HepG2 (cell line): Measurements from ENCODE around the gene TEDC1. TPM values are rescaled to one million over a fixed set of nuclear protein-coding genes. Genes with fewer than 3 reads are reported as not detected.

Source experiments
- ATAC-seq: fragments of 200-7000 bp; cut with Tn5 transposase; 3 replicates; pipeline ENCODE4 v1.9.1; 2020; ENCODE audit warnings: mild to moderate bottlenecking, moderate library complexity
- BruUV-seq: library from RNA; stranded (reverse); fragments of 400-500 nt; replicated peaks from 2 replicates; lab custom pipeline; 2021; lab: Mats Ljungman, UMichigan
- CTCF ChIA-PET: fragments of 300-600 bp; formaldehyde crosslinking; extraction: SDS; loops from one replicate; lab custom pipeline; 2021; ENCODE audit warnings: low total read pairs, inconsistent platforms, low intra/inter-chr PET ratio; lab: Yijun Ruan, JAX
- POLR2A ChIA-PET: fragments of 350-600 bp; sonication (Branson Sonifier 250); formaldehyde crosslinking; loops from one replicate; lab custom pipeline; 2020; ENCODE audit warnings: antibody characterized with exemption, inconsistent platforms; lab: Yijun Ruan, JAX
- DNase-seq: peaks from one replicate; pipeline ENCODE4 v3.0.0-alpha.2; 2015; ENCODE audit warnings: low spot score
- FAIRE-seq: peaks from 3 replicates; lab custom pipeline; 2011; peaks lifted over from hg19 to GRCh38; lab: Jason Lieb, UNC
- H2AFZ ChIP-seq: one replicate; pipeline ENCODE4 v1.6.1; 2011; ENCODE audit warnings: low read length, inconsistent platforms
- H3K27ac ChIP-seq: fragments of 300-600 bp; 3 replicates; pipeline ENCODE4 v1.8.0; 2011; ENCODE audit warnings: mixed run types, mild to moderate bottlenecking, mixed read lengths, low read length, inconsistent platforms; ENCODE audit not compliant: insufficient read depth; ENCODE audit errors: extremely low read length
- H3K27me3 ChIP-seq, 2 experiments: fragments of 200-600 bp in 1 of 2; 2 replicates in 1 of 2; 3 replicates in 1 of 2; pipeline versions ENCODE4 v1.6.0 to v1.8.0; 2011; ENCODE audit warnings: low read length in 2 of 2, mild to moderate bottlenecking in 2 of 2, moderate library complexity in 2 of 2, inconsistent platforms in 1 of 2; ENCODE audit not compliant: insufficient read depth in 2 of 2, control insufficient read depth in 1 of 2
- H3K36me3 ChIP-seq, 2 experiments: fragments of 200-600 bp in 1 of 2; replicated peaks in 1 of 2; 2 replicates in 1 of 2; 3 replicates in 1 of 2; pipeline versions ENCODE4 v1.5.1 to v1.8.0; 2011; ENCODE audit warnings: low read length in 2 of 2, inconsistent platforms in 1 of 2; ENCODE audit not compliant: insufficient read depth in 2 of 2, control insufficient read depth in 1 of 2
- H3K4me1 ChIP-seq: 2 replicates; pipeline ENCODE4 v1.5.1; 2012; ENCODE audit warnings: low read length, inconsistent platforms; ENCODE audit not compliant: insufficient read depth
- H3K4me2 ChIP-seq: 2 replicates; pipeline ENCODE4 v1.6.0; 2011; ENCODE audit warnings: low read depth, low read length, inconsistent platforms
- H3K4me3 ChIP-seq, 3 experiments: fragments of 200-600 bp in 1 of 3; sonication (generic), shearing (Covaris generic) in 1 of 3; replicated peaks in 1 of 3; 2 replicates each; pipeline ENCODE4 v1.5.1; 2011 to 2016; ENCODE audit warnings: low read length in 3 of 3, inconsistent platforms in 2 of 3, low read depth in 2 of 3, mild to moderate bottlenecking in 2 of 3, control low read depth in 1 of 3, mixed read lengths in 1 of 3; ENCODE audit not compliant: insufficient read depth in 1 of 3
- H3K79me2 ChIP-seq: one replicate; pipeline ENCODE4 v1.6.1; 2011; ENCODE audit warnings: low read length, inconsistent platforms; ENCODE audit not compliant: insufficient read depth
- H3K9ac ChIP-seq: 2 replicates; pipeline ENCODE4 v1.6.0; 2011; ENCODE audit warnings: mild to moderate bottlenecking, low read depth, low read length, inconsistent platforms; ENCODE audit not compliant: insufficient read depth
- H3K9me3 ChIP-seq: 2 replicates; pipeline ENCODE4 v1.5.1; 2012; ENCODE audit warnings: mild to moderate bottlenecking, low read length
- H4K20me1 ChIP-seq: 2 replicates; pipeline ENCODE4 v1.6.0; 2011; ENCODE audit warnings: inconsistent platforms, mild to moderate bottlenecking, low read length, moderate library complexity; ENCODE audit not compliant: insufficient read depth
- ATF6 ChIP-seq: sonication (generic); formaldehyde crosslinking; conservative IDR thresholded peaks from 2 replicates; pipeline ENCODE4 v1.4.0; 2020; ENCODE audit warnings: missing genetic modification reagents
- CEBPG ChIP-seq: IDR thresholded peaks from 2 replicates; pipeline ENCODE4 v1.6.1; 2016
- CENPT ChIP-seq: sonication (generic); formaldehyde crosslinking; IDR thresholded peaks from 2 replicates; pipeline ENCODE4 v1.8.0; 2022; ENCODE audit warnings: low read depth, mild to moderate bottlenecking, moderate library complexity, missing genetic modification reagents
- CHD2 ChIP-seq: IDR thresholded peaks from 2 replicates; pipeline ENCODE4 v1.6.1; 2011; ENCODE audit warnings: low read depth, low read length, improper control_type of control experiment
- KLF12 ChIP-seq: sonication (generic); formaldehyde crosslinking; IDR thresholded peaks from 2 replicates; pipeline ENCODE4 v1.4.0; 2020; ENCODE audit warnings: missing genetic modification reagents, borderline replicate concordance
- SNAPC4 ChIP-seq: sonication (generic); formaldehyde crosslinking; IDR thresholded peaks from 2 replicates; pipeline ENCODE4 v1.4.0; 2020; ENCODE audit warnings: mild to moderate bottlenecking, missing genetic modification reagents
- THAP7 ChIP-seq: sonication (generic); formaldehyde crosslinking; IDR thresholded peaks from 2 replicates; pipeline ENCODE4 v1.8.1; 2023; ENCODE audit warnings: mild to moderate bottlenecking, missing genetic modification reagents
- ZC3H13 ChIP-seq: sonication (generic); formaldehyde crosslinking; IDR thresholded peaks from 2 replicates; pipeline ENCODE4 v1.8.1; 2023; ENCODE audit warnings: mild to moderate bottlenecking, missing genetic modification reagents, moderate library complexity
- ZNF441 ChIP-seq: sonication (generic); formaldehyde crosslinking; IDR thresholded peaks from 2 replicates; pipeline ENCODE4 v1.7.0; 2021; ENCODE audit warnings: missing genetic modification reagents, borderline replicate concordance
- ZNF451 ChIP-seq: sonication (generic); formaldehyde crosslinking; IDR thresholded peaks from 2 replicates; pipeline ENCODE4 v1.5.0; 2020; ENCODE audit warnings: mild to moderate bottlenecking, missing genetic modification reagents
- ZNF570 ChIP-seq: sonication (generic); formaldehyde crosslinking; IDR thresholded peaks from 2 replicates; pipeline ENCODE4 v1.4.0; 2020; ENCODE audit warnings: mild to moderate bottlenecking, missing genetic modification reagents, borderline replicate concordance
- WGBS: methylation state at CpG from one replicate; pipeline ENCODE4 v1.1.6; 2017; ENCODE audit warnings: low lambda C conversion rate; 5-methylcytosine and 5-hydroxymethylcytosine counted together
- in situ Hi-C: cut with HindIII; loops from 2 replicates; pipeline ENCODE4 v1.10.0; 2017; ENCODE audit warnings: low pct_unique_long_range_greater_than_20kb; ENCODE audit not compliant: extremely low pct_ligation_motif_present
- intact Hi-C: fragments of 100-400 bp; cut with micrococcal nuclease; formaldehyde crosslinking; loops from one replicate; pipeline ENCODE4 v1.10.0; 2022; ENCODE audit not compliant: unreplicated experiment
- polyA plus RNA-seq, 8 experiments: library from polyadenylated mRNA; depleted of rRNA in 3 of 8; stranded (reverse) in 7 of 8; unstranded in 1 of 8; fragments of >200 nt; fragmentation: Illumina TruSeq in 4 of 8; extraction: Trizol in 4 of 8; gene quantifications; 2 replicates each; pipeline versions ENCODE4 v1.2.1 to v1.2.3, GENCODE V29; 2011 to 2016; ENCODE audit warnings: low read depth in 4 of 8, missing spikeins in 1 of 8, mixed read lengths in 1 of 8; ENCODE audit not compliant: insufficient read depth in 1 of 8
- total RNA-seq, 5 experiments: library from RNA; depleted of rRNA; stranded (reverse); fragments of >200 nt; fragmentation: Illumina TruSeq; extraction: Trizol; gene quantifications; 2 replicates each; pipeline ENCODE4 v1.2.3, GENCODE V29; 2016; ENCODE audit warnings: low read depth in 1 of 5
- TF ChIP-seq, protein P1 (sequence below): sonication (generic); formaldehyde crosslinking; IDR thresholded peaks from 2 replicates; pipeline ENCODE4 v1.5.0; 2020; ENCODE audit warnings: missing genetic modification reagents
- TF ChIP-seq, protein P2 (sequence below): sonication (generic); formaldehyde crosslinking; conservative IDR thresholded peaks from 2 replicates; pipeline ENCODE4 v1.4.0; 2020; ENCODE audit warnings: missing genetic modification reagents
- TF ChIP-seq, protein P3 (sequence below): sonication (generic); formaldehyde crosslinking; IDR thresholded peaks from 2 replicates; pipeline ENCODE4 v1.8.0; 2022; ENCODE audit warnings: low read depth, missing genetic modification reagents

TEDC1 gene
- total and polyA plus RNA-seq, 2 of the 13 experiments (the other 11 are each of a cell fraction or from before 2014, with no cell fraction given): 5.7 to 27.4 TPM

- DNase-seq (no peak), ATAC-seq (no peak), FAIRE-seq (no peak)
- Histone ChIP-seq H3K9me3 (no peaks in the 10 kb centered on the region), H3K36me3 (peaks cover 18 to 40% of the 10 kb centered on the region in 2 experiments; a peak in 4 of 5 replicates), H3K27ac (no peak overlapping the region), H3K9ac (no peak overlapping the region), H4K20me1 (no peaks in the 10 kb centered on the region), H3K4me2 (no peak overlapping the region), H3K27me3 (no peaks in the 10 kb centered on the region), H3K4me3 (no peak overlapping the region), H3K79me2 (no peaks in the 10 kb centered on the region), H3K4me1 (peaks cover 14% of the 10 kb centered on the region), H2AFZ (no peak overlapping the region)
- intact Hi-C loops: no loop called here
- ChIA-PET POLR2A (no interaction called here), CTCF (no interaction called here)
- 96% methylated on average over 19 of the region's 22 CpGs for WGBS
- no TSS peak for BruUV-seq
- in situ Hi-C loops: no loop called here
- TF ChIP-seq ZNF441 (CRISPR knock-in tag) (no peak), CENPT (CRISPR knock-in tag) (no peak), THAP7 (CRISPR knock-in tag) (no peak), SNAPC4 (CRISPR knock-in tag) (no peak), ZNF570 (CRISPR knock-in tag) (no peak), ZNF451 (CRISPR knock-in tag) (no peak), ATF6 (no peak), ZC3H13 (CRISPR knock-in tag) (no peak), CHD2 (no peak), KLF12 (no peak), CEBPG (CRISPR knock-in tag) (no peak)
- TF ChIP-seq, protein P1, sequence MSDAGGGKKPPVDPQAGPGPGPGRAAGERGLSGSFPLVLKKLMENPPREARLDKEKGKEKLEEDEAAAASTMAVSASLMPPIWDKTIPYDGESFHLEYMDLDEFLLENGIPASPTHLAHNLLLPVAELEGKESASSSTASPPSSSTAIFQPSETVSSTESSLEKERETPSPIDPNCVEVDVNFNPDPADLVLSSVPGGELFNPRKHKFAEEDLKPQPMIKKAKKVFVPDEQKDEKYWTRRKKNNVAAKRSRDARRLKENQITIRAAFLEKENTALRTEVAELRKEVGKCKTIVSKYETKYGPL (CRISPR knock-in tag): no peak
- TF ChIP-seq, protein P2, sequence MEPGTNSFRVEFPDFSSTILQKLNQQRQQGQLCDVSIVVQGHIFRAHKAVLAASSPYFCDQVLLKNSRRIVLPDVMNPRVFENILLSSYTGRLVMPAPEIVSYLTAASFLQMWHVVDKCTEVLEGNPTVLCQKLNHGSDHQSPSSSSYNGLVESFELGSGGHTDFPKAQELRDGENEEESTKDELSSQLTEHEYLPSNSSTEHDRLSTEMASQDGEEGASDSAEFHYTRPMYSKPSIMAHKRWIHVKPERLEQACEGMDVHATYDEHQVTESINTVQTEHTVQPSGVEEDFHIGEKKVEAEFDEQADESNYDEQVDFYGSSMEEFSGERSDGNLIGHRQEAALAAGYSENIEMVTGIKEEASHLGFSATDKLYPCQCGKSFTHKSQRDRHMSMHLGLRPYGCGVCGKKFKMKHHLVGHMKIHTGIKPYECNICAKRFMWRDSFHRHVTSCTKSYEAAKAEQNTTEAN (CRISPR knock-in tag): no peak
- TF ChIP-seq, protein P3, sequence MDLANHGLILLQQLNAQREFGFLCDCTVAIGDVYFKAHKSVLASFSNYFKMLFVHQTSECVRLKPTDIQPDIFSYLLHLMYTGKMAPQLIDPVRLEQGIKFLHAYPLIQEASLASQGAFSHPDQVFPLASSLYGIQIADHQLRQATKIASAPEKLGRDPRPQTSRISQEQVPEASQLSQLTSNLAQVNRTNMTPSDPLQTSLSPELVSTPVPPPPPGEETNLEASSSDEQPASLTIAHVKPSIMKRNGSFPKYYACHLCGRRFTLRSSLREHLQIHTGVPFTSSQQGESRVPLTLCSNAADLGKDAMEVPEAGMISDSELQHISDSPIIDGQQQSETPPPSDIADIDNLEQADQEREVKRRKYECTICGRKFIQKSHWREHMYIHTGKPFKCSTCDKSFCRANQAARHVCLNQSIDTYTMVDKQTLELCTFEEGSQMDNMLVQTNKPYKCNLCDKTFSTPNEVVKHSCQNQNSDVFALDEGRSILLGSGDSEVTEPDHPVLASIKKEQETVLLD: no peak
Measured at GRCh38 chr14:105450123-105450505, 40.9 kb upstream of the TEDC1 start.
